ENCODE data around the gene OR11A1. TPM values are rescaled to one million over a fixed set of nuclear protein-coding genes. Genes with fewer than 3 reads are reported as not detected.

OR11A1 gene
- total and polyA plus RNA-seq, 12 donors, result not detected

GRCh38 chr6:29478740-29479139, 21.9 kb upstream of the OR11A1 start:
- intact Hi-C loops (cut with DNase I), result no loop called here
- peaks cover 0 to 12% (median 0%) of the 10 kb centered on the region in 11 donors for H3K9me3 ChIP-seq
- H3K27ac ChIP-seq, result no peak overlapping the region
- ATAC-seq (no peak), DNase-seq (no peak)
- H3K4me3 ChIP-seq, result no peak overlapping the region
- H3K36me3 ChIP-seq, result no peaks in the 10 kb centered on the region
- WGBS, 2 donors, result 67 to 82% methylated on average over 5 of the region's 5 CpGs
- no peaks in the 10 kb centered on the region for H3K4me1 ChIP-seq
- peaks cover 0 to 14% (median 0%) of the 10 kb centered on the region in 7 donors for H3K27me3 ChIP-seq
- TF ChIP-seq CTCF (IDR thresholded peaks at IDR 0.05), result no peak

DNA sequence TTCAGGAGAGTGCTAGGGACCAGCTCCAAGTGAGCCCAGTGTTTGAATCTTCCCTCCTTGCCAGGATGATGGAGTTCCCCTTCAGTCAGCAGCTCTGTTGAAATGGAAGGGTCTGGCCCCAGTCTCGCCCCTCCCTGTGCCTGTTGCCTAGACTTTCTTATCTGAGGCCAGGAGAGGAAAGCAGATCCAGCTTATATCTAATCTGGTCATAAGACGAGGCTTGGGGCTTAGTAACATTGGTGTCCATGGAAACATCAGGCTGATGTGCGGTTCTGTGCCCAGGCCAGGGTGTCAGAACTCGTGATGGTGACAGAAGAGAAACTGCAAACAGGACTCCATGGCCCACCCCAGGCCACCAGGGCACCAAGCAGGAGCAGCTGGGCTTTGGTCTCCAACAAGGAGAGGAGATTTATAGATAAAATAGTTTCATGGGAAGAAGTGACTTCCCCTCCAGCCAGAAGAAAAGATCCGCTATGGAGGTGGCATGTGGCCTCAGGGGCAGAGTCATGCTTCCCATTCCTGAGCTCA, 21.1 kb upstream of the OR11A1 start:
- ATAC-seq, result no peak
- 40 to 46% methylated on average over 5 of the region's 5 CpGs for WGBS, 2 donors
- peaks cover 0 to 12% (median 0%) of the 10 kb centered on the region in 11 donors for H3K9me3 ChIP-seq
- no peaks in the 10 kb centered on the region for H3K36me3 ChIP-seq
- H3K27ac ChIP-seq, result no peak overlapping the region
- no peak for DNase-seq
- no peak overlapping the region for H3K4me3 ChIP-seq
- intact Hi-C loops (cut with DNase I), result no loop called here
- TF ChIP-seq CTCF (IDR thresholded peaks at IDR 0.05), result no peak
- peaks cover 0 to 14% (median 0%) of the 10 kb centered on the region in 7 donors for H3K27me3 ChIP-seq
- H3K4me1 ChIP-seq, result no peaks in the 10 kb centered on the region

- Histone ChIP-seq H3K36me3 (no peaks in the 10 kb centered on the region), H3K4me3 (no peak overlapping the region), H3K27ac (no peak overlapping the region), H3K4me1 (no peaks in the 10 kb centered on the region), H3K9me3 (no peaks in the 10 kb centered on the region), H3K27me3 (peaks cover 0 to 14% (median 0%) of the 10 kb centered on the region in 7 donors)
- DNase-seq (no peak), ATAC-seq (no peak)
- TF ChIP-seq CTCF (IDR thresholded peaks at IDR 0.05), result no peak
- WGBS, 2 donors, result 39 to 71% methylated on average over 2 of the region's 2 CpGs
- intact Hi-C loops (cut with DNase I), result no loop called here
These were observed 18.1 kb upstream of the OR11A1 start for GRCh38 chr6:29474996-29475395.

DNA sequence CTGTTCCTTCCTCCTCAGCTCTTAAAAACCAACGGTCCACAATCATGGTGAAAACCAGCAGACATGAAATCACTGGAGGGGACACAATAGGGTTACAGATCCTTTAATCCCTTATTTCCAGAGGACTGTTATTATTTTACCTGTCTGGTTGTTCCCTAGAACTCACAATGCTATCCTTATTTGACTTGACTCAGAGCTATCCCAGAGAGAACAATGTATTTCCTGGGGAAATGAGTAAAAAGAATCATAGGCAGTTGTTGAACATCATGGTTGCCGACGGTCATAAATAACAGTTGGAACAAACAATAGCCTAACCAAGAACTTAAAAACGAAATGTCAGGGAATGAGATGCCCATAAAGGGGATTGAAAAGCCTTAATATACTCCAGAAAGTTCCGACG, 9.4 kb upstream of the OR11A1 start:
- ATAC-seq (no peak), DNase-seq (no peak)
- Histone ChIP-seq H3K27ac (no peak overlapping the region), H3K9me3 (no peaks in the 10 kb centered on the region), H3K4me3 (no peak overlapping the region), H3K36me3 (no peaks in the 10 kb centered on the region), H3K27me3 (peaks cover 0 to 9% (median 0%) of the 10 kb centered on the region in 7 donors), H3K4me1 (no peaks in the 10 kb centered on the region)
- 52 to 56% methylated on average over 6 of the region's 6 CpGs for WGBS, 2 donors
- no peak for TF ChIP-seq CTCF (IDR thresholded peaks at IDR 0.05)
- intact Hi-C loops (cut with DNase I), result no loop called here
